ENCODE results near the gene CDC14A.

CDC14A gene

DNA sequence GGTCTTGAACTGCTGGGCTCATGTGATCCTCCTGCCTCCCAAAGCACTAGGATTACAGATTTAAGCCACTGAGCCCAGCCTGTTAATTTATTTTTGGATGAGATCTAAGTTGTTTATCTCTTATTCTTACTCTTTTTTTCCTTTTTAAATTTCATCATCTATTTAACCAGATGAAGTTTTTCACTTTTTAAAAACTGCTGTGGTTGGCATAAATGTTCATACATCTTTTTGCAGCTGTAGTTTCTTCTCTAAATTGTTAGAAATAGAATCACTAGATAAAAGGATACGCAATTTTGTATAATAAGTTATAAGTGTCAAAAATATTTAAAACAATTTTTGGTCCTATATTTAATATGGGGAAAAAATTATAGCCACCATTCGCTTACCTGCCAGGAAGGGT, 105.4 kb downstream of the CDC14A start:
- CTCF ChIA-PET, result interaction anchor here (1.1 to 5.5 kb wide), 6 partner anchors 10 to 1277 kb away, joined by 3 to 81 read pairs (median 22); no protein-coding TSS in a partner anchor

DNA sequence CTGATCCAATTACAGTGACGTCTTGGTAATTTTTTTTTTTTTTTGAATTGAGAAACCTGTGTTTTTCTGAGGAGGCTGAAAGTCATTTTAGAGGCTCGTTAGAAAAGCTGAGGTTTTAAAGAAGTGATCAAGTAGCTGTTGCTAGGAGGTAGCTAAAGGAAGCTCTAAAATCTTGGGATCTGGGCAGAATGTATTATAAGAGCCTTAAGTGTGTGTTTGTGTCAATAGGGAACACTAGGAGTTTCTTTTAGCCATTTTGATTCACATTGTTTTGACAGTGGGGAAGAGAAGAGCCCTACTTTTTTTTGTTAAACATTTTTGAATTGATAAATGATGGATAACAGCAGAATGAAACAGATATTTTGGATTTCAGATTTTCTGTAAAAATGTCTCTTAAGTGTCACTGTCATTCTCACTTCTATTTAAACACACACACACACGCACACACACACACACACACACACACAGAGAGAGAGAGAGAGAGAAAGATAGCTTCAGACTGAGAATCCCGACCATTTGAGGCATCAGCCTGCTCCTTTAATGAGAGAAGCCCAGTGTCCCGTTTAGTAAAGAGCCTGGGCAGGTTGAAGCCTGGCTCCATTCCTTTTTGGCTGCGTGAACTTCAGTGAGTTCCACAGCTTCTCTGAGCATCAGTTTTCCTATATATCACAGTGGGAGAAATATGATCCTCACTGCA, 106.5 kb downstream of the CDC14A start:
- ChIA-PET POLR2A (no interaction called here), CTCF (interaction anchor here (0.6 to 4.8 kb wide), 52 partner anchors 10 to 1278 kb away, joined by 3 to 81 read pairs (median 4); partner anchors contain the start of genes CDC14A, FRRS1 and RTCA)

More for the DNA sequence above, 105.4 kb downstream of the CDC14A start:
- DNase-seq (ENCODE audit: extremely low spot score), result no peak
- POLR2A ChIA-PET, result no interaction called here
- TF ChIP-seq, protein P1, sequence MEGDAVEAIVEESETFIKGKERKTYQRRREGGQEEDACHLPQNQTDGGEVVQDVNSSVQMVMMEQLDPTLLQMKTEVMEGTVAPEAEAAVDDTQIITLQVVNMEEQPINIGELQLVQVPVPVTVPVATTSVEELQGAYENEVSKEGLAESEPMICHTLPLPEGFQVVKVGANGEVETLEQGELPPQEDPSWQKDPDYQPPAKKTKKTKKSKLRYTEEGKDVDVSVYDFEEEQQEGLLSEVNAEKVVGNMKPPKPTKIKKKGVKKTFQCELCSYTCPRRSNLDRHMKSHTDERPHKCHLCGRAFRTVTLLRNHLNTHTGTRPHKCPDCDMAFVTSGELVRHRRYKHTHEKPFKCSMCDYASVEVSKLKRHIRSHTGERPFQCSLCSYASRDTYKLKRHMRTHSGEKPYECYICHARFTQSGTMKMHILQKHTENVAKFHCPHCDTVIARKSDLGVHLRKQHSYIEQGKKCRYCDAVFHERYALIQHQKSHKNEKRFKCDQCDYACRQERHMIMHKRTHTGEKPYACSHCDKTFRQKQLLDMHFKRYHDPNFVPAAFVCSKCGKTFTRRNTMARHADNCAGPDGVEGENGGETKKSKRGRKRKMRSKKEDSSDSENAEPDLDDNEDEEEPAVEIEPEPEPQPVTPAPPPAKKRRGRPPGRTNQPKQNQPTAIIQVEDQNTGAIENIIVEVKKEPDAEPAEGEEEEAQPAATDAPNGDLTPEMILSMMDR (IDR thresholded peaks at IDR 0.05; ENCODE audit: control extremely low read depth, extremely low read depth, low read depth, missing control alignments), result no peak

DNA sequence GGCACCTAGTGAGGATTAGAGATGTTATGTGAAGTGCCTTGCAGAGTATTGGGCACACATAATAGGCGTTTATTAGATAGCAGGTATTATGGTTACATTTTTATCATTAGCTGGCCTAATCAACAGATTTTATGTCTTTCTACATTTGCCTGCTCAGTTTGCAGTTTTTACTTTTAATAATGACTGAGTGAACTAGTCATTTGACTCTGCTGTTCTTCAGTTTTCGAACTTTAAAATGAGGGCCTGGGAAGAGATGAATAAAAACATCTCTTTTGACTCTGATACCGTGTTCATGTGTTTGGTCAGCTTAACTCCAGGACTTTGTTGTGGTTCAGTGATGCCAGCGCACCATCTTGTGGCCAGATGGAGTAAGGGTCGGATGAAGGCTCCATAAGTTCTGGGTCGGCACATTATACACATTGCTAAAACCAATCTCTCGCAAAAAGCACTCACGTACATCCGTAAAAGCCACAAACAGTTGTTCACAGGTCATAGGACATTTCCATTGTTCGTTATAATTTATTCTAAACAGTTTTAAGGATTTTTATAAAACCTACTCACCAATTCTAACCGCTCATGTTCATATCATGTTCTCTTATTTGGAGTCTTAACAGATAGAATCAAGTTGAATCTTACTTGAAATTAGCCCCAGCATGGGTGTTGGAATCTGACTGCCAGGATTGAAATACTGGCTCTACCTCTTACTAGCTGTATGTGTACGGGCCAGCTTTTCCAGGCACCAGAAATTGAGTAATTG, 107.2 kb downstream of the CDC14A start:
- CTCF ChIA-PET, result interaction anchor here (0.6 to 4.8 kb wide), 57 partner anchors 10 to 1277 kb away, joined by 3 to 81 read pairs (median 4); partner anchors contain the start of genes CDC14A, FRRS1 and RTCA
- POLR2A ChIA-PET, result no interaction called here
- TF ChIP-seq, protein P1 (IDR thresholded peaks at IDR 0.05; ENCODE audit: control extremely low read depth, extremely low read depth, low read depth, missing control alignments), result peak; percentile 86
- peak; percentile 58 for DNase-seq (ENCODE audit: extremely low spot score)

More for the DNA sequence above, 106.5 kb downstream of the CDC14A start:
- no peak for DNase-seq (ENCODE audit: extremely low spot score)
- TF ChIP-seq, protein P1 (IDR thresholded peaks at IDR 0.05; ENCODE audit: control extremely low read depth, extremely low read depth, low read depth, missing control alignments), result no peak

DNA sequence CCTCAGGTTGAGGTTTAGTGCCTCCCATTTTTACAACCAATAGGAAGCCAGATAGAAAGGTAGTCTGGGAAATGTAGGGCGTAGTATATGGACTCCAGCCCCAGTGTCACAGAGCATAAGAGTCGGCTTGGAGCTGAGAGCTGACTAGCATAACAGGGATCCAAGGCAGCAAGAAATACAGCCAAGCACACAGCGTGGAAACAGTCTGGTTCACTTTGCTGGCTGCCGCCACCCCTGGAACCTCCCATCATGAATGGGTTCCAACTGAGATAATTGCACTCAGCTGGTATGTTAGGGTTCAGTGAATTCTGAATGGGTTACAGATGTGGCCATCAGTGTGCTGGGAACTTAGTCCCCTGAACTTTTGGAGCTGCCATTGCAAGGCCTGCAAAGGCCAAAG, 108.9 kb downstream of the CDC14A start:
- no peak for DNase-seq (ENCODE audit: extremely low spot score)
- ChIA-PET CTCF (interaction anchor here (0.6 to 4.8 kb wide), 13 partner anchors 8 to 659 kb away, joined by 3 to 81 read pairs (median 3); no protein-coding TSS in a partner anchor), POLR2A (no interaction called here)
- TF ChIP-seq, protein P1 (IDR thresholded peaks at IDR 0.05; ENCODE audit: control extremely low read depth, extremely low read depth, low read depth, missing control alignments), result no peak

DNA sequence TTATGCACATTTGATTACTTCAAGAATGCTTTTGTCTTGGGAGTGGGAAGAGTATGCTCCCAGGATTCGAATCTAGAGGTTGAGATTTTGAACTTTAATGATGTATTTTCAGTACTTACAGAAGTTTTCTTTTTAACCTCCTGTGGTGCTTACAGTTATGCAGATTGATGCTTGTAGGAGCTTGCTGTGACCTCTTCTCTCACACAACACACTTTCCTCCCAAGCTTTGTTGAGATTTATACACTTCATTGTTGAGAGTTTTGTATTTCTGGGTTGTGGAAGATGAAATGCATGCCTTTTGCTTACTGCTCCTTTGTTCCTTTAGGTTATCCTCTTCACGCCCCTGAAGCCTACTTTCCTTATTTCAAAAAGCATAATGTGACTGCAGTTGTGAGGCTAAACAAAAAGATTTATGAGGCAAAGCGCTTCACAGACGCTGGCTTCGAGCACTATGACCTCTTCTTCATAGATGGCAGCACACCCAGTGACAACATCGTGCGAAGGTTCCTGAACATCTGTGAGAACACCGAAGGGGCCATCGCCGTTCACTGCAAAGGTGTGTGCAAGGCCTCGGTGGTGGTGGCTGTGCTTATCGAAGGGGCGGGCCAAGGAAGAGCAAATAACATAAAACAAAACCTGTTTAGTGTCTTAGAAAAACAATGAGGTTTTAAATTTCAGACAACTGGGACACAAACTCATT, 110.2 kb downstream of the CDC14A start:
- ChIA-PET POLR2A (no interaction called here), CTCF (interaction anchor here (1.0 to 5.7 kb wide), 12 partner anchors 8 to 697 kb away, joined by 3 to 81 read pairs (median 6); partner anchors contain the start of gene FRRS1)
- DNase-seq (ENCODE audit: extremely low spot score), result no peak
- TF ChIP-seq, protein P1 (IDR thresholded peaks at IDR 0.05; ENCODE audit: control extremely low read depth, extremely low read depth, low read depth, missing control alignments), result no peak
